ENCODE data around the gene SSX2IP.
A peak's percentile ranks its signal among the peaks of the same experiment; 100 is the strongest.

The SSX2IP gene

DNA sequence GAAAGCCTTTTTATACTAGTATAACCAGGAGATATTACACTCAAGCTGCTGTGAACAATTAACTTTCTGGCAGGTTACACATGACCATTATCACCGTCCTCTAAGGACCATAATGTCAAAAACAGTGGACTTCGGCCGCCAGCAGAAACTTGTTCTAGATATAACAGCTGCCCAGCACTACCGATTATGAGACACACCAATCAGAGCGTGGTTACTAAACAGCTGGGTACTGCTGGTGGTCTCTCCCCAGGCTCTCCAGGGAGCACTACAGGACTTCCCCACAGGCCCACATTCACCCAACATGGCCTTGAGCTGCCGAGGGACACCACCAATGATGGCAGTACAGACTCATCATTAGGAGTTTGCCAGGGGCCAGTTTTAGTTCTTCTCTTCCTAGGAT lies 58.1 kb downstream of the SSX2IP start:
- no peak for TF ChIP-seq REST (IDR thresholded peaks at IDR 0.05; ENCODE audit: low read depth)
- no peak for TF ChIP-seq USF1 (IDR thresholded peaks at IDR 0.05)
- TF ChIP-seq FOXM1 (IDR thresholded peaks at IDR 0.05; ENCODE audit: borderline replicate concordance, low read depth), result no peak
- no peak for TF ChIP-seq EP300 (IDR thresholded peaks at IDR 0.05; ENCODE audit: borderline replicate concordance)
- TF ChIP-seq NFIC (IDR thresholded peaks at IDR 0.05), result no peak

GRCh38 chr1:84624876-84625275 lies 65.4 kb downstream of the SSX2IP start:
- TF ChIP-seq REST (IDR thresholded peaks at IDR 0.05; ENCODE audit: low read depth) (no peak), TAF1 (IDR thresholded peaks at IDR 0.05; ENCODE audit: low read depth) (no peak), NFIC (IDR thresholded peaks at IDR 0.05) (no peak), YY1 (IDR thresholded peaks at IDR 0.05; ENCODE audit: low read depth) (no peak), ZBTB7A (IDR thresholded peaks at IDR 0.05; ENCODE audit: low read depth) (no peak), USF1 (IDR thresholded peaks at IDR 0.05) (no peak), CEBPB (IDR thresholded peaks at IDR 0.05) (no peak), TCF12 (IDR thresholded peaks at IDR 0.05; ENCODE audit: low read depth) (no peak)

GRCh38 chr1:84621553-84621952 lies 68.7 kb downstream of the SSX2IP start:
- TF ChIP-seq TCF12 (IDR thresholded peaks at IDR 0.05; ENCODE audit: low read depth) (no peak), ZBTB7A (IDR thresholded peaks at IDR 0.05; ENCODE audit: low read depth) (no peak), CEBPB (IDR thresholded peaks at IDR 0.05) (no peak), CREB1 (IDR thresholded peaks at IDR 0.05; ENCODE audit: low read depth) (no peak), USF1 (IDR thresholded peaks at IDR 0.05) (no peak), YY1 (IDR thresholded peaks at IDR 0.05; ENCODE audit: low read depth) (no peak), EP300 (IDR thresholded peaks at IDR 0.05; ENCODE audit: borderline replicate concordance) (no peak)
- TF ChIP-seq, protein P1, sequence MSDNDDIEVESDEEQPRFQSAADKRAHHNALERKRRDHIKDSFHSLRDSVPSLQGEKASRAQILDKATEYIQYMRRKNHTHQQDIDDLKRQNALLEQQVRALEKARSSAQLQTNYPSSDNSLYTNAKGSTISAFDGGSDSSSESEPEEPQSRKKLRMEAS (IDR thresholded peaks at IDR 0.05), result no peak

DNA sequence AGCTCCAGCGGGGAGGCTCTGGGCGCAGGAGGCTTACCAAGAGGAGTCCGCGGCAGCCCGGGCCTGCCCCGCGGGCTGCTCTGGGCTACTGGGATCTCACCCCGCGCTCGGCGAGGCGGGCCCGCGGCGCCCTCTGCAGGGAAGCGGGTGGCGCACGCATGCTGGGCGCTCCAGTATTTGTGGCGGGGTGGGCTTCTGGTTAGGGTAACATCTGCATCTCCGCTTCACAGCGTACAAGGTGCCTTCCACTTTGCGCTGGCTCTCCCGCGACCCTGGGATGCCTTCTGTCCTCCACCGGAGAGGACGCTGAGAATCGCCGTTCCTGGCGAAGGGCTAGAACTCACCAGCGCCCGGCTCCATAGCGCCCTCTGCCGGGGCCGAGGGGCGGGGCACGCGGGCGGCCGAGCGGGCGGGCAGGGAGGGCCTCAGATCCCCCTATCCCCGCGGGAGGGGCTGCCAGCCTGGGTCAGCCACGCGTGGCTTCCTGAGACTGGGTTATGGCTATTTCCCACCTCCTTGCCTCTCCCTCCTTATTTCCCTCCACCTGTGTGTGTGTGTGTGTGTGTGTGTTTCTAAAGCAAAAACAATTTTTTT lies 69.4 kb downstream of the SSX2IP start:
- TF ChIP-seq NFIC (IDR thresholded peaks at IDR 0.05), result peak; percentile 27; the same call in 1 of the 2 replicates
- TF ChIP-seq, protein P1 (IDR thresholded peaks at IDR 0.05), result peak; percentile 45; the same call in 1 of the 2 replicates
- no peak for TF ChIP-seq REST (IDR thresholded peaks at IDR 0.05; ENCODE audit: low read depth)
- TF ChIP-seq TCF12 (IDR thresholded peaks at IDR 0.05; ENCODE audit: low read depth), result peak; percentile 46; the same call in 1 of the 2 replicates
- TF ChIP-seq TAF1 (IDR thresholded peaks at IDR 0.05; ENCODE audit: low read depth), result 0 out of 2 replicates have a peak, but pooled peaks have one; percentile 33
- no peak for TF ChIP-seq YY1 (IDR thresholded peaks at IDR 0.05; ENCODE audit: low read depth)
- no peak for TF ChIP-seq TEAD4 (IDR thresholded peaks at IDR 0.05)
- no peak for TF ChIP-seq CREB1 (IDR thresholded peaks at IDR 0.05; ENCODE audit: low read depth)
- no peak for TF ChIP-seq USF1 (IDR thresholded peaks at IDR 0.05)
- no peak for TF ChIP-seq FOXM1 (IDR thresholded peaks at IDR 0.05; ENCODE audit: borderline replicate concordance, low read depth)
- peak; percentile 54 for TF ChIP-seq RAD21 (IDR thresholded peaks at IDR 0.05; ENCODE audit: low read depth)
- no peak for TF ChIP-seq CEBPB (IDR thresholded peaks at IDR 0.05)
- TF ChIP-seq EP300 (IDR thresholded peaks at IDR 0.05; ENCODE audit: borderline replicate concordance), result no peak
- TF ChIP-seq EGR1 (IDR thresholded peaks at IDR 0.05), result no peak
- peak; percentile 65 for TF ChIP-seq ZBTB7A (IDR thresholded peaks at IDR 0.05; ENCODE audit: low read depth)

Measured in Ishikawa (cell line).